WERI-Rb-1 (cell line): ENCODE measurements around the gene IFNL3.
"Not testable (repeated sequence)": the region's sequence is repeated elsewhere in the genome, so short reads cannot be mapped to it uniquely, and the experiment has no call there.

ENCODE experiments used
- DNase-seq: peaks from one replicate; pipeline ENCODE4 v3.0.0-alpha.2; 2020
- H3K27ac ChIP-seq: fragments of 250-450 bp; sonication (Bioruptor Pico); 2 replicates; pipeline ENCODE4 v1.5.1; 2020; ENCODE audit warnings: mild to moderate bottlenecking, moderate library complexity
- H3K27me3 ChIP-seq: fragments of 250-450 bp; sonication (Bioruptor Pico); 2 replicates; pipeline ENCODE4 v1.5.1; 2021; ENCODE audit warnings: mild to moderate bottlenecking, low read depth, moderate library complexity; ENCODE audit not compliant: insufficient read depth, severe bottlenecking
- H3K36me3 ChIP-seq: fragments of 250-450 bp; sonication (Bioruptor Pico); 2 replicates; pipeline ENCODE4 v1.5.1; 2020; ENCODE audit warnings: mild to moderate bottlenecking, moderate library complexity
- H3K4me3 ChIP-seq: 2 replicates; pipeline ENCODE4 v1.5.1; 2011; ENCODE audit warnings: low read depth, mild to moderate bottlenecking, control low read depth, low read length
- H3K9me3 ChIP-seq: fragments of 250-450 bp; sonication (Bioruptor Pico); 2 replicates; pipeline ENCODE4 v1.5.1; 2021; ENCODE audit warnings: mild to moderate bottlenecking, moderate library complexity; ENCODE audit not compliant: severe bottlenecking
- CTCF ChIP-seq: IDR thresholded peaks from 2 replicates; pipeline ENCODE4 v1.5.1; 2011; ENCODE audit warnings: low read depth, mild to moderate bottlenecking, control low read depth, inconsistent platforms, low read length

IFNL3 gene

GRCh38 chr19:39248806-39249205 lies 4.0 kb upstream of the IFNL3 start, which contains the start of gene IFNL4:
Gene IFNL4, minus strand, starts transcription at chr19:39248856.
- no peak for TF ChIP-seq CTCF
- no peak for DNase-seq
- no peak within 1 kb of the TSS for H3K4me3 ChIP-seq
- no peaks in the 10 kb centered on the region for H3K9me3 ChIP-seq
- H3K27ac ChIP-seq: no peak within 1 kb of the TSS
- H3K27me3 ChIP-seq: no peaks in the 10 kb centered on the region
- H3K36me3 ChIP-seq: no peaks in the 10 kb centered on the region

GRCh38 chr19:39247701-39248664 lies 3.2 kb upstream of the IFNL3 start:
- no peak overlapping the region for H3K27ac ChIP-seq
- H3K9me3 ChIP-seq: no peaks in the 10 kb centered on the region
- H3K4me3 ChIP-seq: no peak overlapping the region
- no peak for DNase-seq
- H3K36me3 ChIP-seq: no peaks in the 10 kb centered on the region
- H3K27me3 ChIP-seq: no peaks in the 10 kb centered on the region
- TF ChIP-seq CTCF: no peak

- DNase-seq: no peak
- no peak overlapping the region for H3K4me3 ChIP-seq
These were observed 2.3 kb upstream of the IFNL3 start for GRCh38 chr19:39246951-39247669.

GRCh38 chr19:39245166-39245565 lies 360 bp upstream of the IFNL3 start:
- not testable (repeated sequence) for H3K4me3 ChIP-seq, H3K36me3 ChIP-seq, H3K27me3 ChIP-seq, H3K27ac ChIP-seq, H3K9me3 ChIP-seq, DNase-seq

More at GRCh38 chr19:39246951-39247669, 2.3 kb upstream of the IFNL3 start:
- no peaks in the 10 kb centered on the region for H3K9me3 ChIP-seq
- no peaks in the 10 kb centered on the region for H3K36me3 ChIP-seq
- no peak overlapping the region for H3K27ac ChIP-seq
- no peaks in the 10 kb centered on the region for H3K27me3 ChIP-seq
- TF ChIP-seq CTCF: no peak

- not testable (repeated sequence) for H3K36me3 ChIP-seq, H3K27me3 ChIP-seq, H3K4me3 ChIP-seq, H3K9me3 ChIP-seq, H3K27ac ChIP-seq, DNase-seq
These were observed 1.1 kb downstream of the IFNL3 start for GRCh38 chr19:39243741-39244140.

GRCh38 chr19:39240421-39240820 lies 4.4 kb downstream of the IFNL3 start:
- no peak for TF ChIP-seq CTCF
- H3K9me3 ChIP-seq: no peaks in the 10 kb centered on the region

More at GRCh38 chr19:39240421-39240820, 4.4 kb downstream of the IFNL3 start:
- no peak for DNase-seq
- no peak overlapping the region for H3K27ac ChIP-seq
- H3K36me3 ChIP-seq: no peaks in the 10 kb centered on the region
- H3K4me3 ChIP-seq: no peak overlapping the region
- H3K27me3 ChIP-seq: no peaks in the 10 kb centered on the region
